Trophoblast cell (in vitro differentiated cells and primary cell): ENCODE measurements around the gene LRFN2.

Source experiments
- DNase-seq, 2 donors: peaks; one replicate each; pipeline ENCODE4 v3.0.0-alpha.2; 2016
- H2AFZ ChIP-seq: 2 replicates; pipeline ENCODE4 v1.6.1; 2013; ENCODE audit warnings: low read length, moderate library complexity, mild to moderate bottlenecking; ENCODE audit not compliant: insufficient read depth, poor library complexity
- H2AK5ac ChIP-seq: 2 replicates; pipeline ENCODE4 v1.6.1; 2013; ENCODE audit warnings: mild to moderate bottlenecking, low read length
- H2BK120ac ChIP-seq: 2 replicates; pipeline ENCODE4 v1.6.1; 2013; ENCODE audit warnings: low read length, mild to moderate bottlenecking, moderate library complexity; ENCODE audit not compliant: insufficient read depth, poor library complexity
- H2BK12ac ChIP-seq: 2 replicates; pipeline ENCODE4 v1.6.1; 2013; ENCODE audit warnings: mild to moderate bottlenecking, low read length, moderate library complexity
- H2BK5ac ChIP-seq: 2 replicates; pipeline ENCODE4 v1.6.1; 2013; ENCODE audit warnings: low read length, low read depth, moderate library complexity, mild to moderate bottlenecking; ENCODE audit not compliant: poor library complexity
- H3K14ac ChIP-seq: 2 replicates; pipeline ENCODE4 v1.6.1; 2013; ENCODE audit warnings: mild to moderate bottlenecking, low read length
- H3K18ac ChIP-seq: 2 replicates; pipeline ENCODE4 v1.6.1; 2013; ENCODE audit warnings: mild to moderate bottlenecking, low read length
- H3K23ac ChIP-seq: 2 replicates; pipeline ENCODE4 v1.6.1; 2013; ENCODE audit warnings: low read length
- H3K27ac ChIP-seq: 2 replicates; pipeline ENCODE4 v1.5.1; 2013; ENCODE audit warnings: low read depth, mild to moderate bottlenecking, inconsistent platforms, low read length, moderate library complexity
- H3K27me3 ChIP-seq: 2 replicates; pipeline ENCODE4 v1.6.1; 2013; ENCODE audit warnings: inconsistent platforms, mild to moderate bottlenecking, low read length, moderate library complexity; ENCODE audit not compliant: insufficient read depth
- H3K36me3 ChIP-seq, 2 experiments: 1 replicate in 1 of 2; 2 replicates in 1 of 2; pipeline ENCODE4 v1.6.1; 2013; ENCODE audit warnings: low read length in 2 of 2, mild to moderate bottlenecking in 2 of 2, moderate library complexity in 1 of 2; ENCODE audit not compliant: insufficient read depth in 2 of 2, control insufficient read depth in 1 of 2
- H3K4ac ChIP-seq: 2 replicates; pipeline ENCODE4 v1.6.1; 2013; ENCODE audit warnings: low read depth, mild to moderate bottlenecking, low read length, moderate library complexity
- H3K4me1 ChIP-seq, 2 experiments: 1 replicate in 1 of 2; 2 replicates in 1 of 2; pipeline ENCODE4 v1.6.1; 2013; ENCODE audit warnings: low read length in 2 of 2, mild to moderate bottlenecking in 2 of 2, moderate library complexity in 1 of 2; ENCODE audit not compliant: insufficient read depth in 2 of 2, control insufficient read depth in 1 of 2
- H3K4me2 ChIP-seq: 2 replicates; pipeline ENCODE4 v1.6.1; 2013; ENCODE audit warnings: inconsistent platforms, mild to moderate bottlenecking, low read length, moderate library complexity
- H3K4me3 ChIP-seq: 2 replicates; pipeline ENCODE4 v1.5.1; 2013; ENCODE audit warnings: mild to moderate bottlenecking, low read depth, low read length, inconsistent platforms
- H3K79me1 ChIP-seq: one replicate; pipeline ENCODE4 v1.6.1; 2013; ENCODE audit warnings: low read length
- H3K79me2 ChIP-seq: 2 replicates; pipeline ENCODE4 v1.6.1; 2013; ENCODE audit warnings: low read length, mild to moderate bottlenecking; ENCODE audit not compliant: control insufficient read depth, insufficient read depth, poor library complexity
- H3K9ac ChIP-seq: 2 replicates; pipeline ENCODE4 v1.6.1; 2013; ENCODE audit warnings: mild to moderate bottlenecking, low read length
- H3K9me3 ChIP-seq: 2 replicates; pipeline ENCODE4 v1.6.1; 2013; ENCODE audit warnings: low read depth, mild to moderate bottlenecking, control low read depth, inconsistent platforms, low read length; ENCODE audit not compliant: insufficient read depth
- H4K12ac ChIP-seq: 2 replicates; pipeline ENCODE4 v1.6.1; 2013; ENCODE audit warnings: low read depth, mild to moderate bottlenecking, low read length, moderate library complexity
- H4K8ac ChIP-seq: 2 replicates; pipeline ENCODE4 v1.6.1; 2013; ENCODE audit warnings: low read depth, mild to moderate bottlenecking, low read length, moderate library complexity
- H4K91ac ChIP-seq: one replicate; pipeline ENCODE4 v1.6.1; 2013; ENCODE audit warnings: low read depth, mild to moderate bottlenecking, low read length, moderate library complexity
- WGBS: extraction: QIAGEN DNeasy Blood & Tissue Kit; methylation state at CpG from one replicate; pipeline ENCODE4 v1.1.7; 2013; ENCODE audit warnings: missing lambda C conversion rate; ENCODE audit not compliant: insufficient read length, insufficient coverage; ENCODE audit errors: extremely low coverage; 5-methylcytosine and 5-hydroxymethylcytosine counted together

The LRFN2 gene

DNA sequence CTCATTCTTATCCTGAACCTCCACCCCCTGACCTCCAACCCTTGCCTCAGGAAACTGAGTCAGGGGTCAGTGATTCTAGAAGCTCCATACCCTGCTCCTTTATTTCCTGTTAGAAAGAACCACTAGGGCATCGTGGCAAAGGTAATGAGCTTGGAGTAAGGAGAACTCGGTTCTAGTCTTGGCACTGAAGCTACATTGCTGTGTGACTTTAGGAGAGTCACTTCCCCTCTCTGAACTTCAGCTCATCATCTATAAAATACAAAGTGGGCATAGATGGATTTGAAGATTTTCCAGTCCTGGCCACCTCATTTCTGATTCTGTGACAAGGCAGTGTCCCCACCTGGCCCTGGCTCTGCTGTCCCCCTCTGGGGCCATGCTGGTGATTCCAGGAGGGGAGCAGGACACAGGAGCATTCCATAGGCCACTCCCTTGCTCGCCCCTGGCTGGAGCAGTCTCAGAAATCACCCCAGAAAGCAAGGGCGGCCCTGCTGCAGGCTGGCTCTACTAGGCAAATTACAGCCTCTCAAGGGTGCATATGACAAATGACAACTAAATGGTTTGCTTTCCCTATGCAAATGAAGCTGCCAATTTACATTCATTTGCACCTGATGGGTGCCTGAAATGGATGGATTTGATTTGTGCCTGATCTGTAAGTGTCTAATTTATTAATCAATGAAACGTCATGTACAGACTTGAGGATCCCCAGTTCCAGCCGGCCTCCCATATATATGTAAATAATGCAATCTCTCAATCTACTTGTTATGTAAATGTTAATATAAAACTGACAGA lies 62.2 kb downstream of the LRFN2 start:
- H4K12ac ChIP-seq = no peak overlapping the region
- no peaks in the 10 kb centered on the region for H3K27me3 ChIP-seq
- no peak overlapping the region for H3K23ac ChIP-seq
- no peak overlapping the region for H2AFZ ChIP-seq
- no peak overlapping the region for H4K91ac ChIP-seq
- no peaks in the 10 kb centered on the region for H3K9me3 ChIP-seq
- no peaks in the 10 kb centered on the region for H3K79me1 ChIP-seq
- H3K4me3 ChIP-seq = no peak overlapping the region
- no peak overlapping the region for H3K27ac ChIP-seq
- H2BK12ac ChIP-seq = no peak overlapping the region
- H3K4me2 ChIP-seq = no peak overlapping the region
- no peak overlapping the region for H3K4ac ChIP-seq
- DNase-seq = no peak
- no peak overlapping the region for H4K8ac ChIP-seq
- H3K79me2 ChIP-seq = no peaks in the 10 kb centered on the region
- no peaks in the 10 kb centered on the region for H3K4me1 ChIP-seq
- no peak overlapping the region for H3K9ac ChIP-seq
- H3K36me3 ChIP-seq = no peaks in the 10 kb centered on the region
- H2BK5ac ChIP-seq = no peak overlapping the region
- no peak overlapping the region for H3K14ac ChIP-seq
- no CpG with 5 or more reads among the region's 6 CpGs for WGBS
- no peak overlapping the region for H2BK120ac ChIP-seq
- H2AK5ac ChIP-seq = no peak overlapping the region
- no peak overlapping the region for H3K18ac ChIP-seq

DNA sequence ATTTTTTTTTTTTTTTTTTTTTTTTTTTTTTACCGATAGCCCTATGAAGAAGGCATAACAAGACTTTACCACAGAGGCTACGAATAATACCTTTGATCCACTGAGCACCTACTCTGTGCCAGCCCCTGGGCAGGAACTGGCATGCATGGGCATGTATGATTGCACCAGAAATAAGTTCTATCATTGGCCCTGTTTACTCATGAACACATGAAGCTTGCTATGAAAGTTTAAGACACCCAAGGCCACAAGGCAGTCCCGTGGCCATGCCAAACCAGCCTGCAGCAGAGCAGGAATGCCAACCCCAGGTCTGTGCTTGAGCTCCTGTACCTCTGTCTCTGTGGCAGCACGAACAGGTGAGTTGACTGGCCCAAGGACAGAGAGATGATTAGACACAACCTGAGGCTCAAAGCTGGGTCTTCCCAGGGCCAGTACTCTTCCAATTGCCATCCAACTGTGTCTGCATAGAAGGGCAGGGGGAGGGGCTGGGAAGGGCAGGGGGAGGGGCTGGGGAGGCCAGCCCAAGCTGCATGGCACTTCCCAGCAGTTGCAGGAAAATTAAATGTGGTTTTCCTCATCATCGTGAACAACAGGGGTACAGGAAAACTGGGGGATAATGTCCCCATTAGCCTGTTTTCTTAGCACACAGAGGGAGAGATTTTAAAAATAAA lies 63.5 kb downstream of the LRFN2 start:
- no peak overlapping the region for H2AK5ac ChIP-seq
- no peak overlapping the region for H4K8ac ChIP-seq
- H3K4ac ChIP-seq = no peak overlapping the region
- H3K9ac ChIP-seq = no peak overlapping the region
- no peak for DNase-seq
- H4K12ac ChIP-seq = no peak overlapping the region
- H2BK120ac ChIP-seq = no peak overlapping the region
- H3K4me2 ChIP-seq = no peak overlapping the region
- no peak overlapping the region for H3K4me3 ChIP-seq
- H3K79me2 ChIP-seq = no peaks in the 10 kb centered on the region
- H3K4me1 ChIP-seq = no peaks in the 10 kb centered on the region
- H3K27me3 ChIP-seq = no peaks in the 10 kb centered on the region
- H2BK12ac ChIP-seq = no peak overlapping the region
- no peaks in the 10 kb centered on the region for H3K9me3 ChIP-seq
- H2AFZ ChIP-seq = no peak overlapping the region
- H3K36me3 ChIP-seq = no peaks in the 10 kb centered on the region
- no peak overlapping the region for H4K91ac ChIP-seq
- no CpG with 5 or more reads among the region's 5 CpGs for WGBS
- no peak overlapping the region for H3K23ac ChIP-seq
- H3K14ac ChIP-seq = no peak overlapping the region
- no peaks in the 10 kb centered on the region for H3K79me1 ChIP-seq
- H3K18ac ChIP-seq = no peak overlapping the region
- no peak overlapping the region for H3K27ac ChIP-seq
- H2BK5ac ChIP-seq = no peak overlapping the region

DNA sequence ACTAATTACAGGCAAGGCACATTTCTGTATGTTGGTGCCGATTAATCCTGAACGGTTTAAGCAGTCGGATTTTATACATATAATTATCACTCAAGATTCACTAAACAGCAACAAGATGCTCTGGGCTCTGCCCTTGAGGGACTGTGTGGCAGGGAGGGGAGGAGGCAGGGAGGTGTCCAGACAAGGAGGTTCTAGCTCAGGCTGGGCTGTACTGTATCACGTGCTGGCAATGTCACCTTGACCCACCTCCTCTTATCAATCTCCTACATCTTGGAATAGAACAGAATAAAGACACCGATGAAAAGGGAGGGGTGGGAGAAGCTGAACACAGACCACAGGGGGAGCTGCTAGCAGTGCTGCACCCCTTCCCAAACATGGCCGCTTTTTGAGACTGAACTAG lies 65.7 kb downstream of the LRFN2 start:
- Histone ChIP-seq H3K23ac (no peak overlapping the region), H3K79me2 (no peaks in the 10 kb centered on the region), H3K4me1 (no peaks in the 10 kb centered on the region), H3K4ac (no peak overlapping the region), H4K8ac (no peak overlapping the region), H3K36me3 (no peaks in the 10 kb centered on the region), H2BK5ac (no peak overlapping the region), H4K12ac (no peak overlapping the region), H3K27me3 (no peaks in the 10 kb centered on the region), H2BK120ac (no peak overlapping the region), H3K9me3 (no peaks in the 10 kb centered on the region), H2BK12ac (no peak overlapping the region), H3K4me2 (no peak overlapping the region), H3K79me1 (no peaks in the 10 kb centered on the region), H2AFZ (no peak overlapping the region), H3K9ac (no peak overlapping the region), H2AK5ac (no peak overlapping the region), H3K14ac (no peak overlapping the region), H3K4me3 (no peak overlapping the region), H4K91ac (no peak overlapping the region), H3K27ac (no peak overlapping the region), H3K18ac (no peak overlapping the region)
- no peak for DNase-seq
- WGBS = no CpG with 5 or more reads among the region's 6 CpGs

DNA sequence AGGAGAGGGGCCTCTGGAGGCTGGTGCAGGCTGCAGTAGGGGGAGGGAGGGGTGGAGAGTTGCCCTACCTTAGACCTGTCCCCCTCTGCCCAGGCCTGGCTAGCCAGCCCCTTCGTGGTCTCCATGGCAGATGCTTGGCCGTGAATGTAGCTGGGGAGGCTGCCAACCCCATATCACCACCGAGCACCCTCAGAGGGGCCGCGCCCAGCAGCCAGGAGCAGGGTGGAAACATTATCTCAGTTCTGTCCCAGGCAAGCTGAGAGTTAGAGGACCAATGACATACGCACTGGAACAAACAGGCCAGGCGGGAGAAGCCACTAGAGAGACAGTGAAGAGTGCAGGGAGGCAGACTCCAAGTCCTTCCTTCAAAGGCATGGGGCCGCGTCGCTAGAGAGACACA lies 66.5 kb downstream of the LRFN2 start:
- H3K4ac ChIP-seq = no peak overlapping the region
- H3K4me3 ChIP-seq = peak overlapping the region; percentile 39
- no peak overlapping the region for H3K9ac ChIP-seq
- no peak overlapping the region for H3K4me2 ChIP-seq
- H2BK12ac ChIP-seq = no peak overlapping the region
- no peak overlapping the region for H2BK120ac ChIP-seq
- no peak overlapping the region for H3K14ac ChIP-seq
- H3K18ac ChIP-seq = no peak overlapping the region
- no peaks in the 10 kb centered on the region for H3K27me3 ChIP-seq
- no peaks in the 10 kb centered on the region for H3K36me3 ChIP-seq
- no peak overlapping the region for H4K91ac ChIP-seq
- H3K23ac ChIP-seq = no peak overlapping the region
- H3K27ac ChIP-seq = no peak overlapping the region
- no peak overlapping the region for H2AK5ac ChIP-seq
- no peaks in the 10 kb centered on the region for H3K79me2 ChIP-seq
- no peak overlapping the region for H4K8ac ChIP-seq
- H4K12ac ChIP-seq = no peak overlapping the region
- WGBS = no CpG with 5 or more reads among the region's 10 CpGs
- H2BK5ac ChIP-seq = no peak overlapping the region
- no peak for DNase-seq
- H3K4me1 ChIP-seq = no peaks in the 10 kb centered on the region
- no peaks in the 10 kb centered on the region for H3K79me1 ChIP-seq
- H2AFZ ChIP-seq = no peak overlapping the region
- no peaks in the 10 kb centered on the region for H3K9me3 ChIP-seq
